Measurements from ENCODE around the gene GCK.

GRCh38 chr7:44184873-44185446, 4.3 kb downstream of the GCK start:
- TF ChIP-seq CTCF (IDR thresholded peaks at IDR 0.05) = no peak
- no peak for TF ChIP-seq ZFX (IDR thresholded peaks at IDR 0.05; ENCODE audit: borderline replicate concordance)

All from 22Rv1 (cell line).